C4-2B (cell line): Measurements from ENCODE around the gene ASAP2.

Source experiments
- CTCF ChIP-seq: fragments of 450-650 bp; conservative IDR thresholded peaks from 2 replicates; pipeline ENCODE4 v1.5.1; 2017; ENCODE audit warnings: mild to moderate bottlenecking
- ZFX ChIP-seq: fragments of 450-650 bp; IDR thresholded peaks from 2 replicates; pipeline ENCODE4 v1.6.1; 2017

- TF ChIP-seq CTCF, result no peak
- no peak for TF ChIP-seq ZFX
These were observed 47.5 kb upstream of the ASAP2 start for GRCh38 chr2:9158786-9159779.
